Trophoblast cell (in vitro differentiated cells and primary cell): ENCODE data around the gene TAOK3.

Experiments
- DNase-seq, 2 donors: peaks; one replicate each; pipeline ENCODE4 v3.0.0-alpha.2; 2016
- H2AFZ ChIP-seq: 2 replicates; pipeline ENCODE4 v1.6.1; 2013; ENCODE audit warnings: low read length, moderate library complexity, mild to moderate bottlenecking; ENCODE audit not compliant: insufficient read depth, poor library complexity
- H2AK5ac ChIP-seq: 2 replicates; pipeline ENCODE4 v1.6.1; 2013; ENCODE audit warnings: mild to moderate bottlenecking, low read length
- H2BK120ac ChIP-seq: 2 replicates; pipeline ENCODE4 v1.6.1; 2013; ENCODE audit warnings: low read length, mild to moderate bottlenecking, moderate library complexity; ENCODE audit not compliant: insufficient read depth, poor library complexity
- H2BK12ac ChIP-seq: 2 replicates; pipeline ENCODE4 v1.6.1; 2013; ENCODE audit warnings: mild to moderate bottlenecking, low read length, moderate library complexity
- H2BK5ac ChIP-seq: 2 replicates; pipeline ENCODE4 v1.6.1; 2013; ENCODE audit warnings: low read length, low read depth, moderate library complexity, mild to moderate bottlenecking; ENCODE audit not compliant: poor library complexity
- H3K14ac ChIP-seq: 2 replicates; pipeline ENCODE4 v1.6.1; 2013; ENCODE audit warnings: mild to moderate bottlenecking, low read length
- H3K18ac ChIP-seq: 2 replicates; pipeline ENCODE4 v1.6.1; 2013; ENCODE audit warnings: mild to moderate bottlenecking, low read length
- H3K23ac ChIP-seq: 2 replicates; pipeline ENCODE4 v1.6.1; 2013; ENCODE audit warnings: low read length
- H3K27ac ChIP-seq: 2 replicates; pipeline ENCODE4 v1.5.1; 2013; ENCODE audit warnings: low read depth, mild to moderate bottlenecking, inconsistent platforms, low read length, moderate library complexity
- H3K27me3 ChIP-seq: 2 replicates; pipeline ENCODE4 v1.6.1; 2013; ENCODE audit warnings: inconsistent platforms, mild to moderate bottlenecking, low read length, moderate library complexity; ENCODE audit not compliant: insufficient read depth
- H3K36me3 ChIP-seq, 2 experiments: 1 replicate in 1 of 2; 2 replicates in 1 of 2; pipeline ENCODE4 v1.6.1; 2013; ENCODE audit warnings: low read length in 2 of 2, mild to moderate bottlenecking in 2 of 2, moderate library complexity in 1 of 2; ENCODE audit not compliant: insufficient read depth in 2 of 2, control insufficient read depth in 1 of 2
- H3K4ac ChIP-seq: 2 replicates; pipeline ENCODE4 v1.6.1; 2013; ENCODE audit warnings: low read depth, mild to moderate bottlenecking, low read length, moderate library complexity
- H3K4me1 ChIP-seq, 2 experiments: 1 replicate in 1 of 2; 2 replicates in 1 of 2; pipeline ENCODE4 v1.6.1; 2013; ENCODE audit warnings: low read length in 2 of 2, mild to moderate bottlenecking in 2 of 2, moderate library complexity in 1 of 2; ENCODE audit not compliant: insufficient read depth in 2 of 2, control insufficient read depth in 1 of 2
- H3K4me2 ChIP-seq: 2 replicates; pipeline ENCODE4 v1.6.1; 2013; ENCODE audit warnings: inconsistent platforms, mild to moderate bottlenecking, low read length, moderate library complexity
- H3K4me3 ChIP-seq: 2 replicates; pipeline ENCODE4 v1.5.1; 2013; ENCODE audit warnings: mild to moderate bottlenecking, low read depth, low read length, inconsistent platforms
- H3K79me1 ChIP-seq: one replicate; pipeline ENCODE4 v1.6.1; 2013; ENCODE audit warnings: low read length
- H3K79me2 ChIP-seq: 2 replicates; pipeline ENCODE4 v1.6.1; 2013; ENCODE audit warnings: low read length, mild to moderate bottlenecking; ENCODE audit not compliant: control insufficient read depth, insufficient read depth, poor library complexity
- H3K9ac ChIP-seq: 2 replicates; pipeline ENCODE4 v1.6.1; 2013; ENCODE audit warnings: mild to moderate bottlenecking, low read length
- H3K9me3 ChIP-seq: 2 replicates; pipeline ENCODE4 v1.6.1; 2013; ENCODE audit warnings: low read depth, mild to moderate bottlenecking, control low read depth, inconsistent platforms, low read length; ENCODE audit not compliant: insufficient read depth
- H4K12ac ChIP-seq: 2 replicates; pipeline ENCODE4 v1.6.1; 2013; ENCODE audit warnings: low read depth, mild to moderate bottlenecking, low read length, moderate library complexity
- H4K8ac ChIP-seq: 2 replicates; pipeline ENCODE4 v1.6.1; 2013; ENCODE audit warnings: low read depth, mild to moderate bottlenecking, low read length, moderate library complexity
- H4K91ac ChIP-seq: one replicate; pipeline ENCODE4 v1.6.1; 2013; ENCODE audit warnings: low read depth, mild to moderate bottlenecking, low read length, moderate library complexity
- WGBS: extraction: QIAGEN DNeasy Blood & Tissue Kit; methylation state at CpG from one replicate; pipeline ENCODE4 v1.1.7; 2013; ENCODE audit warnings: missing lambda C conversion rate; ENCODE audit not compliant: insufficient read length, insufficient coverage; ENCODE audit errors: extremely low coverage; 5-methylcytosine and 5-hydroxymethylcytosine counted together

Gene TAOK3

DNA sequence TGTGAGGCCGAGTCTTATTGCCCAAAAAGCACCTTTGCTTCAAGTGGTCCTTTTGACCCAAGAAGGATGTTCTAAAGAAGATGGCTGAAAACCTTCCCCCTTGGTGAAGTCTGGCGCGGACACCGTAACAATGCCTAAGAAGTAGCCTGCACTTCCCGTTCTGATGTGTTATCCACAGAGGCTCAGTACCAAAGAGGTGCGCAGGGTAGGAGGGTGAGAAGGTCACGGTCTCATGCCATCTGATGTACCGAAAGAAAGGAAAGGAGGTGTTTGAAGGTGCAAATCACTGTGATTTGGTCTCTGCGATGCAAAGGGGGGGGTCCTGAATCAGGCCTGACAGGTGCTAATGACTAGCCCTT is 226.9 kb downstream of the TAOK3 start:
- no peak overlapping the region for H3K14ac ChIP-seq
- no CpG with 5 or more reads among the region's 9 CpGs for WGBS
- no peak for DNase-seq
- no peak overlapping the region for H3K4ac ChIP-seq
- H3K18ac ChIP-seq, result no peak overlapping the region
- no peak overlapping the region for H4K12ac ChIP-seq
- H3K4me3 ChIP-seq, result no peak overlapping the region
- H4K8ac ChIP-seq, result no peak overlapping the region
- no peaks in the 10 kb centered on the region for H3K79me2 ChIP-seq
- H2BK120ac ChIP-seq, result no peak overlapping the region
- H3K27ac ChIP-seq, result no peak overlapping the region
- H3K9me3 ChIP-seq, result no peaks in the 10 kb centered on the region
- peaks cover 26 to 33% of the 10 kb centered on the region in 2 experiments for H3K36me3 ChIP-seq
- no peaks in the 10 kb centered on the region for H3K27me3 ChIP-seq
- H3K79me1 ChIP-seq, result no peaks in the 10 kb centered on the region
- no peak overlapping the region for H3K23ac ChIP-seq
- no peak overlapping the region for H2AK5ac ChIP-seq
- no peak overlapping the region for H3K9ac ChIP-seq
- H3K4me2 ChIP-seq, result no peak overlapping the region
- H4K91ac ChIP-seq, result no peak overlapping the region
- no peaks in the 10 kb centered on the region for H3K4me1 ChIP-seq
- H2AFZ ChIP-seq, result no peak overlapping the region
- H2BK12ac ChIP-seq, result no peak overlapping the region
- no peak overlapping the region for H2BK5ac ChIP-seq

DNA sequence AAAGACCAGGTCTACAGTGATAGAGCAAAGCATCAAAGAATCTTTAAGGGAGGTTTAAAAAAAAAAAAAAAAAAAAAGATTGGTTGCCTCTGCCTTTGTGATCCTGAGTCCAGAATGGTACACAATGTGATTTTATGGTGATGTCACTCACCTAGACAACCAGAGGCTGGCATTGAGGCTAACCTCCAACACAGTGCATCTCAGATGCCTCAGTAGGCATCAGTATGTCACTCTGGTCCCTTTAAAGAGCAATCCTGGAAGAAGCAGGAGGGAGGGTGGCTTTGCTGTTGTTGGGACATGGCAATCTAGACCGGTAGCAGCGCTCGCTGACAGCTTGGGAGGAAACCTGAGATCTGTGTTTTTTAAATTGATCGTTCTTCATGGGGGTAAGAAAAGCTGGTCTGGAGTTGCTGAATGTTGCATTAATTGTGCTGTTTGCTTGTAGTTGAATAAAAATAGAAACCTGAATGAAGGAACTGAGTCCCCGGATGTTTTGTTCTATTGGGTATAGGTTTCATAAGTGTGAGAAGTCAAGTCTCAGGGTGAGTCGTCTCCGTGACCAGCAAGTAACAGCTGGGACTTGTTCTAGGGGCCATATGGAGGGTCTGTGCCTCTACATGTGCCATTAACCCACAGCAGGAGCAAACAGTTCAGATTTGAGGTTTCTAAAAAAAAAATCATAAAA is 227.5 kb downstream of the TAOK3 start:
- no peak overlapping the region for H3K18ac ChIP-seq
- H3K79me1 ChIP-seq, result no peaks in the 10 kb centered on the region
- WGBS, result no CpG with 5 or more reads among the region's 7 CpGs
- no peak overlapping the region for H4K12ac ChIP-seq
- H3K36me3 ChIP-seq, result peaks cover 26 to 37% of the 10 kb centered on the region in 2 experiments
- H4K91ac ChIP-seq, result no peak overlapping the region
- no peak overlapping the region for H3K4me2 ChIP-seq
- no peak overlapping the region for H3K4ac ChIP-seq
- no peaks in the 10 kb centered on the region for H3K4me1 ChIP-seq
- H2AFZ ChIP-seq, result no peak overlapping the region
- H2BK12ac ChIP-seq, result no peak overlapping the region
- H2BK120ac ChIP-seq, result no peak overlapping the region
- DNase-seq, result no peak
- H3K23ac ChIP-seq, result no peak overlapping the region
- no peak overlapping the region for H3K27ac ChIP-seq
- no peaks in the 10 kb centered on the region for H3K79me2 ChIP-seq
- H3K14ac ChIP-seq, result no peak overlapping the region
- H2BK5ac ChIP-seq, result no peak overlapping the region
- H2AK5ac ChIP-seq, result no peak overlapping the region
- H3K9me3 ChIP-seq, result no peaks in the 10 kb centered on the region
- H3K27me3 ChIP-seq, result no peaks in the 10 kb centered on the region
- H4K8ac ChIP-seq, result no peak overlapping the region
- H3K4me3 ChIP-seq, result no peak overlapping the region
- H3K9ac ChIP-seq, result no peak overlapping the region

DNA sequence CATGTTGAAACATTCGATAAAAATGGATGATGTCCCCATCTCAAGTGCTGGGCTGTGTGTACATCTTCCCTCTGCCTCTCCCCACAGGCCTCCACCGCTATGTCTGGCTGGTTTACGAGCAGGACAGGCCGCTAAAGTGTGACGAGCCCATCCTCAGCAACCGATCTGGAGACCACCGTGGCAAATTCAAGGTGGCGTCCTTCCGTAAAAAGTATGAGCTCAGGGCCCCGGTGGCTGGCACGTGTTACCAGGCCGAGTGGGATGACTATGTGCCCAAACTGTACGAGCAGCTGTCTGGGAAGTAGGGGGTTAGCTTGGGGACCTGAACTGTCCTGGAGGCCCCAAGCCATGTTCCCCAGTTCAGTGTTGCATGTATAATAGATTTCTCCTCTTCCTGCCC is 228.2 kb downstream of the TAOK3 start:
- Histone ChIP-seq H3K27ac (no peak overlapping the region), H4K8ac (no peak overlapping the region), H2BK5ac (no peak overlapping the region), H2AFZ (no peak overlapping the region), H3K4me2 (no peak overlapping the region), H3K27me3 (no peaks in the 10 kb centered on the region), H3K14ac (no peak overlapping the region), H4K91ac (no peak overlapping the region), H3K9me3 (no peaks in the 10 kb centered on the region), H3K18ac (no peak overlapping the region), H3K79me1 (no peaks in the 10 kb centered on the region), H3K4ac (no peak overlapping the region), H2AK5ac (no peak overlapping the region), H3K23ac (no peak overlapping the region), H2BK12ac (no peak overlapping the region), H2BK120ac (no peak overlapping the region), H3K4me3 (no peak overlapping the region), H3K79me2 (no peaks in the 10 kb centered on the region), H3K9ac (no peak overlapping the region), H4K12ac (no peak overlapping the region), H3K36me3 (peaks cover 29 to 41% of the 10 kb centered on the region in 2 experiments), H3K4me1 (peaks cover under 1 to 2% of the 10 kb centered on the region in 2 experiments)
- no CpG with 5 or more reads among the region's 13 CpGs for WGBS
- no peak for DNase-seq

DNA sequence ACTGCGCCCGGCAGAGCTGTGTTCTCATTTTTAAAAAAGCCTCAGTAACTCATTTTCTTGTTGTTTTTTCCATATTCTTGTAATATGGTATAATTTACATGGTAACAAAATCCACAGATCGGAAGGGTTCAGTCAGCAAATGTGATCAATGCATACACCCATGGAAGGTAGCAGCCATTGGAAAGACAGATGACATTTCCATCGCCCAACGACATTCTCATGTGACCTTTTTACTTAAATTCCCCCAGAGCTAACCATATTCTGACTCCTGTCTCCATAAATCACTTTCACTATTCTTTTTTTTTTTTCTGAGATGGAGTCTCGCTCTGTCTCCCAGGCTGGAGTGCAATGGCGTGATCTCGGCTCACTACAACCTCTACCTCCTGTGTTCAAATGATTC is 231.9 kb downstream of the TAOK3 start:
- Histone ChIP-seq H3K36me3 (peaks cover 26 to 44% of the 10 kb centered on the region in 2 experiments), H3K23ac (no peak overlapping the region), H3K4me1 (peaks cover 7 to 11% of the 10 kb centered on the region in 2 experiments), H3K79me1 (peaks cover 6% of the 10 kb centered on the region), H2BK120ac (no peak overlapping the region), H2AK5ac (no peak overlapping the region), H4K91ac (no peak overlapping the region), H4K12ac (no peak overlapping the region), H2BK5ac (no peak overlapping the region), H3K27ac (no peak overlapping the region), H3K27me3 (no peaks in the 10 kb centered on the region), H3K14ac (no peak overlapping the region), H2AFZ (no peak overlapping the region), H3K18ac (no peak overlapping the region), H3K9ac (no peak overlapping the region), H2BK12ac (no peak overlapping the region), H3K4me3 (no peak overlapping the region), H3K4ac (no peak overlapping the region), H4K8ac (no peak overlapping the region), H3K4me2 (no peak overlapping the region), H3K9me3 (no peaks in the 10 kb centered on the region), H3K79me2 (peaks cover 9% of the 10 kb centered on the region)
- WGBS, result no CpG with 5 or more reads among the region's 8 CpGs
- no peak for DNase-seq
